Caco-2 (cell line): ENCODE measurements around the gene BFSP1. TPM values are rescaled to one million over a fixed set of nuclear protein-coding genes. Genes with fewer than 3 reads are reported as not detected.

ENCODE experiments used
- BruUV-seq: library from RNA; stranded (reverse); fragments of 400-500 nt; replicated peaks from 2 replicates; lab custom pipeline; 2021; lab: Mats Ljungman, UMichigan
- CTCF ChIA-PET: fragments of 300-600 bp; sonication (Branson Sonifier 250); formaldehyde crosslinking; loops from one replicate; lab custom pipeline; 2022; ENCODE audit warnings: antibody characterized with exemption; lab: Charles Lee
- POLR2A ChIA-PET: fragments of 300-600 bp; sonication (Branson Sonifier 250); formaldehyde crosslinking; loops from one replicate; lab custom pipeline; 2022; ENCODE audit warnings: antibody characterized with exemption; lab: Charles Lee
- DNase-seq, 2 experiments: peaks; one replicate each; pipeline versions ENCODE4 v3.0.0 to v3.0.0-alpha.2; 2020 to 2022
- H3K27me3 ChIP-seq: replicated peaks from 2 replicates; pipeline ENCODE4 v1.6.0; 2011; ENCODE audit warnings: low read length; ENCODE audit not compliant: control insufficient read depth, insufficient read depth
- H3K36me3 ChIP-seq: 2 replicates; pipeline ENCODE4 v1.5.1; 2011; ENCODE audit warnings: low read length; ENCODE audit not compliant: control insufficient read depth, insufficient read depth
- H3K4me1 ChIP-seq: fragments of 250-450 bp; sonication (Bioruptor Pico); 2 replicates; pipeline ENCODE4 v1.5.1; 2020; ENCODE audit warnings: mild to moderate bottlenecking
- H3K4me3 ChIP-seq: 2 replicates; pipeline ENCODE4 v1.5.1; 2011; ENCODE audit warnings: low read depth, mild to moderate bottlenecking, control low read depth, low read length
- H3K9me3 ChIP-seq: fragments of 250-450 bp; sonication (Bioruptor Pico); 2 replicates; pipeline ENCODE4 v1.5.1; 2020; ENCODE audit warnings: mild to moderate bottlenecking, moderate library complexity
- H3K27ac Mint-ChIP-seq: one replicate; pipeline ENCODE4 v1.8.0; 2022; ENCODE audit warnings: mixed read lengths; ENCODE audit not compliant: unreplicated experiment
- H3K27me3 Mint-ChIP-seq: one replicate; pipeline ENCODE4 v1.8.0; 2022; ENCODE audit warnings: mixed read lengths; ENCODE audit not compliant: insufficient read depth, unreplicated experiment
- H3K36me3 Mint-ChIP-seq: one replicate; pipeline ENCODE4 v1.8.0; 2022; ENCODE audit warnings: mild to moderate bottlenecking, mixed read lengths; ENCODE audit not compliant: insufficient read depth, unreplicated experiment
- H3K4me1 Mint-ChIP-seq: one replicate; pipeline ENCODE4 v1.8.0; 2022; ENCODE audit warnings: low read depth, mixed read lengths; ENCODE audit not compliant: unreplicated experiment
- H3K4me3 Mint-ChIP-seq: one replicate; pipeline ENCODE4 v1.8.0; 2022; ENCODE audit warnings: mild to moderate bottlenecking, moderate library complexity, mixed read lengths; ENCODE audit not compliant: unreplicated experiment
- H3K9me3 Mint-ChIP-seq: one replicate; pipeline ENCODE4 v1.8.0; 2022; ENCODE audit warnings: mixed read lengths; ENCODE audit not compliant: unreplicated experiment
- intact Hi-C: fragments of 100-400 bp; cut with micrococcal nuclease; formaldehyde crosslinking; loops from one replicate; pipeline ENCODE4 v1.10.0; 2022; ENCODE audit not compliant: unreplicated experiment
- total RNA-seq: library from RNA; stranded (reverse); gene quantifications from 2 replicates; pipeline ENCODE4 v1.2.3, GENCODE V29; 2022
- TF ChIP-seq, protein P1 (sequence below), 2 experiments: fragments of 200-600 bp in 1 of 2; IDR thresholded peaks; 1 replicate in 1 of 2; 2 replicates in 1 of 2; pipeline versions ENCODE4 v1.5.1 to v1.8.0; 2011 to 2022; ENCODE audit warnings: antibody characterized with exemption in 1 of 2, control low read depth in 1 of 2, inconsistent platforms in 1 of 2, low read depth in 1 of 2, low read length in 1 of 2, mild to moderate bottlenecking in 1 of 2, moderate library complexity in 1 of 2; ENCODE audit not compliant: insufficient read depth in 1 of 2, severe bottlenecking in 1 of 2, unreplicated experiment in 1 of 2

Gene BFSP1
- total RNA-seq, 1 experiment from 2014 or later, result 22.7 TPM

DNA sequence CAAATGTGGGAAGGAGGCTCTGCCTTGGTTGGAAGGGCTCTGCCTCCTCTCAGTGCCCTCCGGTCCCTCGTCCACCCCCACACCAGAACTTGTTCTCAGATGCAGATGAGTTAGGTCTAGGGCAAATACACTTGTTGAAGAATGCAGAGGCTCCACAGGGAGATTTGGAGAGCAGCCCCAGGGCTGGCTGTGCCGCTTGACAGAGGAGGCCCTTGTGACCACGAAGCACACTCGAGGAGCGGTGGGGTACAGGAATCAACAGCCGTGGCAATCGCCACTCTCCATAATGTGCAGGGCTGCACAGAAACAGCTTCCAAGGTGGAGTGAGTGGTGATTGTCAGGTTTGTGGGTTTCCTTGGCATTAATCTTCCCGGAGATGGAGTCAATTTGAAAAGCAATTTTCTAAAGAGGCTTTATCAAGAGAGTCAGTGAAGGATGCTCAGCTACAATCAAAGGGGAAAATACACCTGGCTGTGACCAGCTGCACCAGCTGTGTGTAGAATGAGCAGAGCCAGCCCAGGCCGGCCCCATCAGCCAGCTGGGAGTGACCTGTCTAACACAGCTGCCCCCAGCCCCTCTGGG lies 59.5 kb downstream of the BFSP1 start:
- TF ChIP-seq, protein P1, sequence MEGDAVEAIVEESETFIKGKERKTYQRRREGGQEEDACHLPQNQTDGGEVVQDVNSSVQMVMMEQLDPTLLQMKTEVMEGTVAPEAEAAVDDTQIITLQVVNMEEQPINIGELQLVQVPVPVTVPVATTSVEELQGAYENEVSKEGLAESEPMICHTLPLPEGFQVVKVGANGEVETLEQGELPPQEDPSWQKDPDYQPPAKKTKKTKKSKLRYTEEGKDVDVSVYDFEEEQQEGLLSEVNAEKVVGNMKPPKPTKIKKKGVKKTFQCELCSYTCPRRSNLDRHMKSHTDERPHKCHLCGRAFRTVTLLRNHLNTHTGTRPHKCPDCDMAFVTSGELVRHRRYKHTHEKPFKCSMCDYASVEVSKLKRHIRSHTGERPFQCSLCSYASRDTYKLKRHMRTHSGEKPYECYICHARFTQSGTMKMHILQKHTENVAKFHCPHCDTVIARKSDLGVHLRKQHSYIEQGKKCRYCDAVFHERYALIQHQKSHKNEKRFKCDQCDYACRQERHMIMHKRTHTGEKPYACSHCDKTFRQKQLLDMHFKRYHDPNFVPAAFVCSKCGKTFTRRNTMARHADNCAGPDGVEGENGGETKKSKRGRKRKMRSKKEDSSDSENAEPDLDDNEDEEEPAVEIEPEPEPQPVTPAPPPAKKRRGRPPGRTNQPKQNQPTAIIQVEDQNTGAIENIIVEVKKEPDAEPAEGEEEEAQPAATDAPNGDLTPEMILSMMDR (IDR thresholded peaks at IDR 0.05; ENCODE audit: insufficient read depth in 1 of 2, low read depth in 1 of 2, low read length in 1 of 2, severe bottlenecking in 1 of 2, unreplicated experiment in 1 of 2), result no peak
- no TSS peak for BruUV-seq
- no peak for DNase-seq
- H3K9me3 ChIP-seq, result no peaks in the 10 kb centered on the region
- no peaks in the 10 kb centered on the region for H3K36me3 ChIP-seq
- H3K27ac Mint-ChIP-seq, result no peak overlapping the region
- no peaks in the 10 kb centered on the region for H3K27me3 ChIP-seq
- no peak overlapping the region for H3K4me3 ChIP-seq
- H3K9me3 Mint-ChIP-seq, result no peaks in the 10 kb centered on the region
- ChIA-PET CTCF (no interaction called here), POLR2A (no interaction called here)
- no peaks in the 10 kb centered on the region for H3K4me1 ChIP-seq
- H3K27me3 Mint-ChIP-seq, result no peaks in the 10 kb centered on the region
- H3K4me1 Mint-ChIP-seq, result no peaks in the 10 kb centered on the region
- H3K4me3 Mint-ChIP-seq, result no peak overlapping the region
- no peaks in the 10 kb centered on the region for H3K36me3 Mint-ChIP-seq
- intact Hi-C loops, result no loop called here

DNA sequence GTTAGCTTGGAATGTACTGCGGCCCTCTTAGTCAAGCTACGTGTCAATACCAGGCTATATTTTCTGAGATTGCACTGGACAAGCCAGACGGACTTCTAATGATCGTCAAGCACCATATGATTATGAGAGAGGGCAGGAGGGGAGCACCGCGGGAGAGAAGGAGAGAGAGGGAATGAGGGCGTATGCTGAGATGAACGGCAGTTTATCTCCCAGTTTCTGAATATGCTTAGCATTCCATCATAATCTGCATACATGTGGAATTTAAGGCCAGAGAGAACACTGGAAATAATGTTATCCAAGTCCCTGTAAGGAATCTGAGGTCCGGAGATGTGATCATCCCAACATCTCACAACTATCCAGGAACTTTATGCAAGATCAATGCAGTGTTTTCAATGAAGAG lies 60.2 kb downstream of the BFSP1 start:
- intact Hi-C loops, result no loop called here
- Histone ChIP-seq H3K4me3 (no peak overlapping the region), H3K9me3 (no peaks in the 10 kb centered on the region), H3K4me1 (no peaks in the 10 kb centered on the region), H3K36me3 (no peaks in the 10 kb centered on the region), H3K27me3 (no peaks in the 10 kb centered on the region)
- no peaks in the 10 kb centered on the region for H3K36me3 Mint-ChIP-seq
- no TSS peak for BruUV-seq
- ChIA-PET CTCF (no interaction called here), POLR2A (no interaction called here)
- no peak overlapping the region for H3K4me3 Mint-ChIP-seq
- TF ChIP-seq, protein P1 (IDR thresholded peaks at IDR 0.05; ENCODE audit: insufficient read depth in 1 of 2, low read depth in 1 of 2, low read length in 1 of 2, severe bottlenecking in 1 of 2, unreplicated experiment in 1 of 2), result no peak
- H3K27ac Mint-ChIP-seq, result no peak overlapping the region
- DNase-seq, result no peak
- H3K9me3 Mint-ChIP-seq, result no peaks in the 10 kb centered on the region
- H3K27me3 Mint-ChIP-seq, result no peaks in the 10 kb centered on the region
- no peaks in the 10 kb centered on the region for H3K4me1 Mint-ChIP-seq

DNA sequence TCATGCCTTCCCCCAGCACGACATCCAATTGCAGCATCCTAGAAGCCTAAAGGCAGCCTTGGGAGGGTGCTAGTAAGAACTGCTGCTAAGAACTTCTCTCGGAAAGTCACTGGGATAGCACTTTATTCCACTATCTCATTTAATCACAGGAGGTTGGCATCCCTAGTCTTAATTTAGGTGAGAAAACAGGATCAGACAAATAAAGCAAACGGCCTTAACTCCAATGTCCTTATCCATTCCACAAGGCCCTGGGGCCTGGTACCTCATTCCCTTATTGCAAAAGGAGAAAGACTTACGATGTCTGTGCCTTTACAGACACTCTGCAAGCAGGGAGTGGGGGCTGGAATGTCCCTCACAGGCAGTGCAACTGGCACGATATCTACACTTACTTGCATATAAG lies 60.7 kb downstream of the BFSP1 start:
- Histone ChIP-seq H3K9me3 (no peaks in the 10 kb centered on the region), H3K36me3 (no peaks in the 10 kb centered on the region), H3K27me3 (no peaks in the 10 kb centered on the region), H3K4me1 (no peaks in the 10 kb centered on the region), H3K4me3 (no peak overlapping the region)
- BruUV-seq, result no TSS peak
- TF ChIP-seq, protein P1 (IDR thresholded peaks at IDR 0.05; ENCODE audit: insufficient read depth in 1 of 2, low read depth in 1 of 2, low read length in 1 of 2, severe bottlenecking in 1 of 2, unreplicated experiment in 1 of 2), result no peak
- Mint-ChIP-seq H3K9me3 (no peaks in the 10 kb centered on the region), H3K4me3 (no peak overlapping the region), H3K4me1 (no peaks in the 10 kb centered on the region), H3K27ac (no peak overlapping the region), H3K36me3 (no peaks in the 10 kb centered on the region), H3K27me3 (no peaks in the 10 kb centered on the region)
- CTCF ChIA-PET, result no interaction called here
- intact Hi-C loops, result no loop called here
- POLR2A ChIA-PET, result no interaction called here
- DNase-seq, result no peak
